Stimulated activated CD4-positive, alpha-beta T cell treated with anti-CD3 and anti-CD28 coated beads, Interleukin-15, amount 100 ng/mL, for 24 hours (primary cell): ENCODE results near the gene SPAG6.

Experiments
- DNase-seq: peaks from one replicate; pipeline ENCODE4 v3.0.0-alpha.2; 2020

Gene SPAG6

DNA sequence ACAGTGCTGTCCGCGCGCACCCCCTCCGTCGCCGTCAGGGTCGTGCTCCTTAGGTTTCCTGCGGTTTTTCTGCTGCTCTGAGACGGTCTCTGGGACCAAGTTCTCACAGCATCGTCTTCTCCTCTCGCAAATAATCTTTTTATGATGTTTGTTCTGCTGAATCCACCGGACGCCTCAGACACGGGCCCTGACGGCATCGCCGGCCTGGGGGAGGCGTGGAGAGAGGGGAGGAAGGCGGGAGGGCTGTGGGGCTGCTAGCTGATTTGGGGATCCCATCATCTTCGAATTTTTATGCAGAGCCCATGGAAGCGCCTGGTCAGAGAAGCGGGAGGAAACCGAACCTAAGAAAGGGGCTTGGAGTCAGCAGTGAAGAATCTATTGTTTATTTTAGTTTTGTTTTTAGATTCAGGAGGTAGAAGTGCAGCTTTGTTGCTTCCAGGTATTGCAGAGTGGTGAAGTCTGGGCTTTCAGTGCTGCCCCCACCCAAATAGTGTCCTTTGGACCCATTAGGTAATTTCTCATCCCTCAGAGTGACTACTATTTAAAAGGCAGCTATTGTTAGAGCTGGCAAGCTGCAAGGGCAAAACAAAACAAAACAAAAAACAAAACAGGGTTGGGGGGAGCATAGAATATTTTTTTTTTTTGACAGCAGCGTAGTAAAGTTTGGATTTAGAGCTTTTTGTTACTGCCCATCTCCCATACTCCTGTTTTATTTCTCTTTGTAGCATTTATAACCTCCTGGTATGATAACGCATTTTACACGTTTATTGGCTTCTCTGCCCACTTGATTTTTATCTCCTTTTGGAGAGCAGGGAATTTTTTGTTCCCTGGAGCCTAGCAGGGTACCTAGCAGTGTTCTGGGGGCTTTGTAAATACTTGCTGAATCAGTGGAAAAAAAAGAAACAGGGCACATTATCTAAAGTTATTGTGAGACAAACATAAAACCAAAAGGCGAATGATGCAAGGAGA is 92.6 kb downstream of the SPAG6 start:
- no peak for DNase-seq

DNA sequence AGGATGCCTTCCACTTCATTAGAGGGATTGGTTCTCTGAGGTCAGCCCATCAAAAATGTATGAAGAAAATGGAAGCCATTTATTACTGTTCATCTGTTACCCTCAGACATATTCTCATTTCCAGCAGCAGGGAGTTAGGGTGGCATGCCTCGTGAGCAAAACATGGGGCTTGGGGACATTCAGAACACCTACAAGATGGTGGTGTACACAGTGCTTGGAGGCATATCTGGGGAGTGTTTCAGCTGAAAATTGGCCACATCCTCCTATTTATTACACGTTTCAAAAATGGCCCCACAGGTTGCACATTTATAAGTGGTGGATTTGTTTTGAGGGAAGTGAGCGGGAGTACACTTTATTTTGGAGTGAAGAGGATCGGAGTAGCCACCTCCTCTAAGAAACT is 93.4 kb downstream of the SPAG6 start:
- DNase-seq, result no peak

DNA sequence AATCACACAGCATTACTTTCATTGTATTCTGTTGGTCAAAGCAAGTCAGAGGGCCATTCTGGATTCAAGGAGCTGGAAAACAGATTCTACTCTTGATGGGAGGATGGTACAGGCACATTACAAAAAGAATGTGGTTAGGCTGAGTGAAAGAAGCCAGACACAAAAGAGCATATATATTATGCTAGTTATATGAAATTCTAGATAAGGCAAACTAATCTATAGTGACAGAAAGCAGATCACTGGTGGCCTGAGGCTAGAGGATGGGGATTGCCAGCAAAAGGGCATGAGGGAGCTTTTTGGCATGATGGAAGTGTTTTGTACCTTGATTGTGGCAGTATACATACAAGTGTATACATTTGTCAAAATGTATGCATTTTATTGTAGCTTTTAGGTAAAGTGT is 96.8 kb downstream of the SPAG6 start:
- DNase-seq, result no peak

DNA sequence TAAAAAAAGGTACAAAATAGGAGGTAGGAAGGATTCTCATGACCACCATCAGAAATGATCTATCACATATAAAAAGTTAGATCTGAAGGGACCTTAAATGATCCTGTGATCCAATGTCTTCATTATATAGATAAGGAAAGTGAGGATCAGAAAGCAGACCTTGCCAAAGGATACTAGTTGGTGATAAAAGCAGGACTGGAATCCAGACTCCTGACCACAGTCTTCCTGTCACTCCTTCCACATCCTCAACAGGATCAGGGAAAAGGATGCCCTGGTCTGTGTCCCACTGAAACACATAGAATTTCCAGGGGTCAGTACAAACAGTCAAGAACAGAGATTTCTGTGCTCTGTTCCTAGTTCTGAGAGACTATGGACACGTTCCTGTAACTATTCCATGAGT is 97.2 kb downstream of the SPAG6 start:
- DNase-seq, result no peak

DNA sequence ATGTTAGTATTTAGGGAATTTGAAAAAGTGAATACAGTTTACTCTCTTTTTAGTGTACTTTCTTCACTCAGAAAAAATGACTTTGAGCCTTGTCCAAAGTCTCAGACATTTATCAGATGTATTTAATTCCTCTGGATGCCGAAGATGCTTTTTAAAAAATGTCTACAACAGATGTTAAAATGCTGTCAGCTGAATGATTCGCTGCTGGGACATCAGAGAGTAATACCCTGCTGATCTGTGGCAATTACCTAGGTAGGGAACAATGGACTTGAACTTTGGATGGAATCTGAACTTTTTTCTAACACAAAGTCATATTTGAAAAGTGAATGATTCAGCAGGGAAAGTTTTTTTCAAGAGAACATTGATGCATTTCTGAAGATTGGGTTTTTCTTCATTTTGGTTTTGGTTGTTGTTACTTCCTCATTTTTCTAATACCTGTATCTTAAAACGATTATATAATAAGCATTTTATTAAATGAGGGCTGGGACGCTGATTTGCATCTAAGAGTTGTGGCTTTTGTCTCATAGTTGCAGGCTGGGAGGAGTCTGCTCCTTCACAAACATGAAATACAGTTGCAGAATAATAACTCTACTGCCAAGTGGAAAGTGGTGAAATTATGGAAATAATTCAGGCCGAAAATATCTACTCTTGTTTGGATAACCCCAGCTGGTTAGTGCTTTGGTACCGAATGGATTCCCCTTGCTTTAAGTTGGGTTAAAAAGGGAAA is 98.0 kb downstream of the SPAG6 start:
- DNase-seq, result no peak

DNA sequence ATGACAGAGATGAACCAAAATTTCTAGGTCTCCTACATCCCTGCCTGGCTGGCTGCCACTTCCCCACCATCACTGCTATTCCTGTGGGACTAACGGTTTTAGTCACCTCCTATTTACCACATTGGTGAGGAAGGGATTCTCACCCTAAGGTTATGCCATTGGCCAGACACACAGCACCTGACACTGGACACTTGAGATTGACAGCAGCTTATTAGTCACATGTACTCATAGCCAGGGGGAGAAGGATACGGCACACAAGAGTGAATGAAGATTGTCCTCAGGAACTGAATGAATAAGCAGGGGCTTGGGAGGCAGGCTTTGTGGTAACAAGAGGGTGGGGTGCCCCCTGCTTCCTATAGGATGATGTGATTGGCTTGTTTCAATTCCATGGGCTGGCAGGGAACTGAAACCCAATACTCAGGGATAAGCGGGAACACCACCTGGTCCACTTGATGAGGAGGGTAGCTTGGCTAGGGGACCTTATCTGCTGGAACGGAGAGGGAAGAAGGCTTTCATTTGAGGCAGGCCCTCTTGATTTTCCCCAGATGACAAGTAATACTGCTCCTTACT is 99.0 kb downstream of the SPAG6 start:
- DNase-seq, result no peak

DNA sequence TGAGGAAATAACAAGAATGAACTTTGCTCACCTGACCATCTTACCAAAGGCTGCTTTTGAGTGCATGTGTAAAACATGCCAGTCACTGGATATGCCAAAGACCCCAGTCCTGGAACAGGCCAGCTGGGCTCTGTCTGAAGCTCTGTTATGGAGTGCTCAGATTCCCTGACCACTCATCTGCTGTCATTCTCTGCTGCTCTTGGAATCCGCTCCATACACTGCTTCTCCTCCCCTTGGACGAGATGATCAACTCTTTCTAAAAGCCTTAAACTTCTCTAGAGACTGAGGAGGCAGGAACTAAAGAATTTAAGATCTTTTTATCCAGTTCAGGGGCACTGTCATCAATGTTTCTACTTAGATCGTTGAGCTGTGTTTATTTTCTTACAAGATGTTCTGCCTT is 100.2 kb downstream of the SPAG6 start:
- DNase-seq, result no peak

DNA sequence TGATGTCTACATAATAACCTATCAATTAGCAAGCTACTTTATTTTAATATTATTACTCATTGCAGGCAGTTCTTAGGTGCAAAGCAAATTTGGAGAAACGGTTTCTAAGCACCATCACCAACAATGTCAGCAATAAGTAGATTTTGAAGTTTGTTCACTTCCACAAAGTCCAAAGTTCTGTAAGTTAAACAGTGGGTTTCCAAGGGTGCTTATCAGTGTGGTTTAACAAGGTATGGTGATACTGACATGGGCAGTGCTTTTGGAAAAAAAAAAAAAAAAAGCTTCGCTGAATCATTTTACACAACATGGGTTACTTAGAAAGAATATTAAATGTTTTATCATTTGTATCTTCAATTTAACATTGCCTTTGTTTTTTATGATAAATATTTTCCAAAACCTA is 101.8 kb downstream of the SPAG6 start:
- DNase-seq, result no peak

DNA sequence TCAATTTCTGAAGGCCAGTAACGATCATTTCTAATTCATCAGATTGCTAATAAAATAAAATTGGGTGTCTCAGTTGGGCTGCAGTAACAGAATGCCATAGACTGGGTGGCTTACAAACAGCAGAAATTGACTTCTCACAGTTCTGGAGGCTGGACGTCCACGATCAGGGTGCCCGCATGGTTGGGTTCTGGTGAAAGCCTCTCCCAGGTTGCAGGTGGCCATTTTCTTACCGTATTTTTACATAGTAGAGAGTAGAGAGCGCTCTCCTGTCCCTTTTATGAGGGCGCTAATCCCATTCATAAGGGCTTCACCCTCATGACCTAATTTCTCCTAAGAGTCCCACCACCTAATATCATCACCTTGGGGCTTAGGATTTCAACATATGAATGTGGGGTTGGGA is 106.0 kb downstream of the SPAG6 start:
- no peak for DNase-seq

DNA sequence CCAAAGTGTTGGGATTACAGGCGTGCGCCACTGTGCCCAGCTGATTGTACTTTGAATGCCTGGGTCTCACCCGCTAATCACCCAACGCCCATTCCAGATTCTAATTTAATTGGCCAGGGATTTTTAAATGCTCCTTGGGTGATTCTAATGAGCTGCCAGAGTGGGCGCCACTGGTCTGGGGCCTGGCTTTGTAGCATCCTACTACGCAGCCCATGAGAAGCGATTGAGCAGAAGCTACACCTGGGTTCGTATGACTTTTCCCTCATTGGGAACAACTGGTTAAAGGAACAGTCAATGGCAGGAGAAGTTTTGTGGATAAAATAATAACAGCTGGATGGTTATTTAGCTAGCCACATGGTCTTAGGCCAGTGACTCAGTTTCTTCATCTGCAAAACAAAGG is 108.0 kb downstream of the SPAG6 start:
- no peak for DNase-seq

DNA sequence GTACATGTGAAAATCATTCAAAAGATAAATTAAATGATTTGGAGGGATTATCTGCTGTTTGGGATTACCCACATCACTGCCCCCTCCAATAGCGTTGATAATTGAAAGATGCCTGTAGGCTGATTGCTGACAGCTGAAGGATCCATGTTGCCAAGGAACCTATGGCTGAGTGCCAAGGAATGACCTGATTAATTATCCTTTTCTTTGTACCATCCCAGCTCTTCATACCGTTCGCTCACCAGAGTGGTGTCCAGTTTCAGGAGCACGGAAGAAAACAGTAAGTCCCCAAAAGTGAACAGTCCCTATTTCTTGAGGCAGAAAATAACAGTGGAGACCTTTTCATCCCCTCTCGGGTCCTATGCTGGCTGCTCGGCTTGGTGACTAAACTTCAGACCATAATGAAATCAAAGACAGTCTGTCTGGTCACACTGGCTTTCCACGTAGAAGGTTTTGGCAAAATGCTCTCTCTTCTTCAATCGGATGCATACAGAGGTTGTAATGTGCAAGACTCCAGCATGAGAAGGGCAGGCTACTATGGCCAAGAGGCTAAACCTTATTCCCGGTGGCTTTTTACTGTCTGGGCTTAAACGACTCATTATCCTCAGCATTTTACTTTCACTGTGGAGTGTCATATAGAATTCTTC is 108.8 kb downstream of the SPAG6 start:
- DNase-seq, result no peak

DNA sequence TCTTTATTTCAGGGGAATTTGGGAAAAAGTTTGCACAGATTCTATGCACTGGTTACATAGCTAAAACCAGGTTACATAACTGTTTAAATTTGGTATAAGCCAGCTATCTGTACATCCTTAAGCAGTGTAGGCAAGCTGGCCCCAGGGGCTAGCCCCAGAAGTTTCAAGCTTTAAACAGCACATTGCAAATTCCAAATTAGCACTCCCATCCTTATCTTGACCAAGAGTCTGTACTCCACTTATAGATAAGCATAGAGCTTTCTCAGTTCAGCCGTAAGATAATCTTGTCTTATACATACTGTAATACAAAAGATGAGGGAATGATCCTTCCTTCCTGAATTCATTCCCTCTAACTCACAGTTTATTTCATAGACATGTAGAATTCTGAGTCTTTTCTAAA is 109.3 kb downstream of the SPAG6 start:
- DNase-seq, result no peak

DNA sequence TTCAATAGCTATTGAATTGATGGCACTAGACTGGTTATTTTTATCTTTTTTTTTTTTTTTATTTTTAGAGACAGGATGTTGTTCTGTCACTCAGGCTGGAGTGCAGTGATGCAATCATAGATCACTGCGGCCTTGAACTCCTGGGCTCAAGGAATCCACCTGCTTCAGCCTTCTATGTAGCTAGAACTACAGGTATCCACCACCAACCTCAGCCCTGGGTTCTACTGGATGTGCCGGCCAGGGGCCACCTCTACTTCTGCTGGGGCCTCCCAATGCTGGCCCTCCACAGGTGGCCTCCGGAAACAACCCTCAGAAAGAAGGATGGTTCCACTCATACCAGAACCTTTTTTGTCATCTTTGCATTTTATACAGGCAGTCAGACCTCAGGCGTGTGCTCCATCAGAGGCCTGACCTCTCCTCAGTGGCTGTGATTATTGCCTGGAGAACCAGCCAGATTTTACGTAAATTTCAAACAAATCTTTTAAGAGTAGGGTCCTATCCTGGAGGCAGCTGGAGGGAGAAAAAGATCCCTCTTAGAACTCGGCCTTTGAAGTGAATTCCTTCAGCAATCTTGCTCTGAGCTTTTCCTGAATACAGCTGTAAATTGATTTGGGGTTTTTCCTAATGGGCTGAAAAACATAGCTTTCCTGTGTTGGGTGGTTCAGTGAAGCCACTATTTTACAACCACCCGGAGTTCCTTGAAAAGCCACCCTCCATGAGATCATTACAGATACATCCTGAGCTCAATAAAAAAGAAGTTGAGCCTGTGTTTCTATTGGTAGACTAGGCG is 110.0 kb downstream of the SPAG6 start:
- DNase-seq, result no peak

DNA sequence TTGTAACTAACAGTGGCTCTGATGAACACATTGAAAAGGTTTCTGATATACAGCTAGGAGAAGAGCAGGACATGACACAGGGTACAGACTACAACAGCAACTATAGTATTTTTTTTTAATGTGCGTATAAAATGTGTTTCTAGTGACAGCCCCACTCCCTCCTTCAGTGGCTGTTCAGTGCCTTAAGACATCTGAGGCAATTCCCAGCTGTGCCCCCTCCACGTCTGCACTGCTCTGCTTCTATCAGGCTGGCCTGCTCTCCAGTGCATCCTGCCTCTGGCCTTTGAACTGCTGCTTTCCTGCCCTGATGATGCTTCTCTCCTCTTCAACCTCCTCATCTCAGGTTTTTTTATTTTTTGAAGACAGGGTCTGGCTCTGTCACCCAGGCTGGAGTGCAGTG is 111.2 kb downstream of the SPAG6 start:
- DNase-seq, result no peak

DNA sequence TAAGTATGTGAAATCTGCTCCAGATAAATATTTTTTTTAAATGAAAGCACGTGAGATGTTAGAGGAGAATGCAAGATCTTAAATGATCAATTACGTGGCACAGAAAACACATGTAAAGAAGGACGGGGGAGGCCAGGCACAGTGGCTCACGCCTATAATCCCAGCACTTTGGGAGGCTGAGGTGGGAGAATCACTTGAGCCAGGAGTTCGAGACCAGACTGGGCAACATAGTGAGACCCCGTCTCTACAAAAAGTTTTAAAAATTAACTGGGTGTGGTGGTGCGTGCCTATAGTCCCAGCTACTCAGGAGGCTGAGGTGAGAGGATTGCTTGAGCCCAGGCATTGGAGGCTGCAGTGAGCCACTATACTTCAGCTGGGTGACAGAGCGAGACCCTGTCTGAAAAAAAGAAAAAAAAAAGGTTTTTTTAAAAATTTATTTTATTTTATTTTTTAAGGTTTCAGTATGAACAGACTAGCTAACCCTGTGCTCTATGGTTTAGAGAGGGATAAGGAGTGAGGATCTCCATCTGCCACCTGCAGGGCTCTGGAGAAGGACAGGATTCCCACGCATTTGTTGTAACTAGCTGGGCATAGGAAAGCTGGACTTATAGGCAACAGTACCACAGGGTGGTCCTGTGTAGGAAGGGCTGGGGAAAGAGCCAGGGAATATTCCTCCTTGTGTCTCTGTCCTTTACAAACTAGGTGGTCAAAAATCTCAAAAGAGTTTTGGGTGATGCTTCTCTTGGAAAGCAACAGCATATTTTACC is 113.2 kb downstream of the SPAG6 start:
- no peak for DNase-seq

DNA sequence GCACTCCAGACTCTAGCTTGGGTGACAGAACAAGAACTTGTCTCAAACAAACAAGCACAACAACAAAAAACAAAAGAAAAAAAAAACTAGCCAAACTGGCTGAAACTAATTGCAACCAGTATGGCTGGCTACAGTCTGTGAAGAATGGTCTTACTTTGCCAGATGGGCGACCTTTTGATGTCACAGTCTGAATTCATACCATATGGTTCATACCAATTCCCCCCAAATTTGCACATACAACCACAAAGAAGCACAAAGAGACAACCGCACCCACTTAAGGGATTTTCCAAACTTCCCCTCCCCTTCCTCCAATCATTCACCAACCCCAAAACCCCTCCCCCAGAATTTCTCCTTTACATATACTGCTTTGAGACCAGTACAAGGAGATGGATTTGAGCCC is 114.2 kb downstream of the SPAG6 start:
- DNase-seq, result no peak

DNA sequence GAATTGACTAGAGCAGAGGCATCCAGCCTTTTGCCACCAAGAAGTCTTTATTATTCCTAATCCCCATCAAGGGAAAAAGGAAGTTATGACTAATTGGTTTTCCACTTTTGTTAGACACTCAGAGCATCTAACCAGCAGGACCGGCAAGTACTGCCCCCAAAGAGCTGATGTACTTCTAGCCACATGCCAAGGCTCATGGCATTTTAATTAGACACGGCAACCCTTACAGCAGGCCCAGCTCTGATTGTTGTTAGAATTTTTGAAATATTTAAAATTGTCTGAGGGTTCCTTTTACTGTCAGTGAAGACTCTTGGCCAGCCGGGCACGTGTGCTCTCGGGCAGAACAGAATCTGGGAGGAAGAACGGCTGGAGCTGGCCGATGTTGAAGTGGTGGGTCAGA is 114.8 kb downstream of the SPAG6 start:
- DNase-seq, result no peak

DNA sequence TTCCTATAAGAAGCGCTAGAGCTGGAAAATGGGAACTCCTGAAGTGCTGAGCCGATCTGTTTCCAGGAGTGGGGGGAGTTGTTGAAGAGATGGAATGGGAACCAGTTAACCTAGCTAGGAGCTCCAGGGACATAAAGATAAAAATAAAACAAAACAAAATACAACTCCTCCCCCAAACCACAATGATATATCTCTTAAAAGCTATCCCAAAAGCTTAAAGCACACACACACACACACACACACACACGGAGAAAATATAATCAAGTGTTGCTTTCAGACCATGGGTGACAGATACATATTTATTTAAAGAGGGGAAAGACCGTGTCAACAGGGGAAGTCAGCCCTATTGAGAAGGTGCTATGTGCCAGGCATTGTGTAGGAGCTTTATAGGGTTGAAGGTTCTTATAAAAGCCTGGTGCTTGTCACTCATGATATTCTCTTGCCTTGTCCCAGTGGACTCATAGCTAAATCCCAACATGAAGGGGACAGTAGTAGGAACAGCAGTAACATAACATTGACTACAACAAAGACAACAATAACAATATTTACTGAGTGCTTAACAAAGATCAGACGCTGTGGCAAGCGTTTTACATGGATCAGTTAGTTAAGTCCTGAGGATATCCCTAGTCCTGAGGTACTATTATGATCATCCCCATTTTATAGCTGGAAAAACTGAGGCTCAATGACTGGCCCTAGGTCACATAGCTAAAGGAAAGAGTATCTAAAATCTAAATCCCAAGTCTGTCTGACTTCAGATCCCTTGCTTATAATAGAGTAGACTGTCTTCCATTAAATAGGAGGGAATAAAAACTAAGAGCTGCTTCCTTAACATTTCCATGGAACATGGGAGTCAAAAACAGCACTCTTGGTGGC is 115.5 kb downstream of the SPAG6 start:
- no peak for DNase-seq

DNA sequence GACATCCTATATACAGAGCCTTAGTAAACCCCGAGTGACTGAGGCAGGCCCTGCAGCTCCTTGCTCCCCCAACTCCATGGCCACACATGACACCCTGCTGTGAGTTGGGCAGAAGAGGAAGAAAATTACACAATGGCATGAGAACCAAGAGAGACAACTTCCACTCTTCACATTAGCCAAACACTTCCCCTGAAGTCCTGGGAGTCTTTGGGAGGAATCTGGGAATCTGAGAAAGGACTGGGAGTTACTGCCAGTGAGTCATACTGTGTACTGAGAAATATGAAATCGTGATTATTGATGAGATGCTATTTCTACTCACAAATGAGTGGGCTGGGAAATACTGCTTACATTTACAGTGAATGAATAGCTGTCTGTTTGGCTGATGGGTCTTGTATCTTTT is 116.6 kb downstream of the SPAG6 start:
- no peak for DNase-seq

DNA sequence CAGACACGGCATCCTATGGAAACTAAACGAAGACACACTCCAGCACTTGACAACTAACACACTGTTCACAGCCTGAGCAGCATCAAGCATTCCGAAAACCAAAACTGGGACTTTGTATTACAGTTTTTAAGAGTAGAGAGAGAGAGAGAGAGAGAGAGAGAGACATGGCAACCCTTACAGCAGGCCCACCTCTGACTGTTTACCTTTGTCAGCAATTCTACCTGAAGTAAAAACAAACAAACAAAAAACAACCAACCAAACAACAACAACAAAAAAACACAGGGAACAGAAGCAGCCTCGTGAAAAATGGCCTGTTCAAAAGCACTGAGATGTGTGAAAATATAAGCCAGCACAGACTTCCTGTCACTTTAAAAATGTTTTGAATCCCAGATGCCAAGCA is 118.0 kb downstream of the SPAG6 start:
- no peak for DNase-seq
